H1 (cell line): ENCODE data around the gene DPP4. TPM values are rescaled to one million over a fixed set of nuclear protein-coding genes. Genes with fewer than 3 reads are reported as not detected.

Experiments used
- CTCF ChIA-PET: fragments of 300-600 bp; sonication (Branson Sonifier 250); formaldehyde crosslinking; loops from one replicate; lab custom pipeline; 2021; ENCODE audit not compliant: partially characterized antibody; lab: Charles Lee
- POLR2A ChIA-PET: fragments of 300-600 bp; sonication (Branson Sonifier 250); formaldehyde crosslinking; loops from one replicate; lab custom pipeline; 2021; ENCODE audit warnings: inconsistent platforms; ENCODE audit not compliant: partially characterized antibody; lab: Charles Lee
- DNase-seq, 2 experiments: peaks; one replicate each; pipeline versions ENCODE4 v3.0.0 to v3.0.0-alpha.2; 2010 to 2022; ENCODE audit warnings: low spot score in 2 of 2, low read depth in 1 of 2, mixed read lengths in 1 of 2
- FAIRE-seq: peaks from 2 replicates; lab custom pipeline; 2011; peaks lifted over from hg19 to GRCh38; lab: Jason Lieb, UNC
- H2AFZ ChIP-seq: 2 replicates; pipeline ENCODE4 v1.8.1; 2012; ENCODE audit warnings: low read length, inconsistent platforms
- H2AK5ac ChIP-seq: 2 replicates; pipeline ENCODE4 v1.6.1; 2013; ENCODE audit warnings: low read depth, low read length
- H2BK120ac ChIP-seq: replicated peaks from 2 replicates; pipeline ENCODE3; 2013; ENCODE audit warnings: low read depth, low read length, inconsistent platforms
- H2BK12ac ChIP-seq: 2 replicates; pipeline ENCODE4 v1.6.1; 2013; ENCODE audit warnings: low read depth, low read length
- H2BK15ac ChIP-seq: 2 replicates; pipeline ENCODE4 v1.6.1; 2013; ENCODE audit warnings: low read length
- H2BK20ac ChIP-seq: 2 replicates; pipeline ENCODE4 v1.6.1; 2013; ENCODE audit warnings: low read length
- H2BK5ac ChIP-seq: 2 replicates; pipeline ENCODE4 v1.6.1; 2013; ENCODE audit warnings: low read depth, low read length
- H3K14ac ChIP-seq: 2 replicates; pipeline ENCODE4 v1.6.1; 2013; ENCODE audit warnings: inconsistent platforms; ENCODE audit not compliant: insufficient read length
- H3K18ac ChIP-seq: 2 replicates; pipeline ENCODE4 v1.6.1; 2013; ENCODE audit warnings: low read length; ENCODE audit errors: extremely low read depth
- H3K23ac ChIP-seq: 2 replicates; pipeline ENCODE4 v1.6.1; 2013; ENCODE audit warnings: inconsistent platforms; ENCODE audit not compliant: insufficient read length
- H3K23me2 ChIP-seq: 2 replicates; pipeline ENCODE4 v1.6.1; 2013; ENCODE audit warnings: low read depth, low read length
- H3K27ac ChIP-seq: 2 replicates; pipeline ENCODE4 v1.6.1; 2011; ENCODE audit warnings: low read depth, low read length, inconsistent platforms
- H3K27me3 ChIP-seq, 4 experiments: replicated peaks in 1 of 4; 1 replicate in 1 of 4; 2 replicates in 3 of 4; pipeline versions ENCODE4 v1.6.1 to v1.8.1; 2011 to 2013; ENCODE audit warnings: low read length in 3 of 4, mild to moderate bottlenecking in 3 of 4, inconsistent platforms in 2 of 4, mixed read lengths in 2 of 4, moderate library complexity in 1 of 4; ENCODE audit not compliant: control insufficient read depth in 3 of 4, insufficient read depth in 3 of 4; ENCODE audit errors: extremely low read depth in 1 of 4
- H3K36me3 ChIP-seq, 4 experiments: 2 replicates each; pipeline versions ENCODE4 v1.6.1 to v1.8.1; 2011 to 2013; ENCODE audit warnings: mild to moderate bottlenecking in 4 of 4, low read length in 3 of 4, moderate library complexity in 2 of 4, control low read depth in 1 of 4, inconsistent platforms in 1 of 4; ENCODE audit not compliant: insufficient read depth in 4 of 4, control insufficient read depth in 2 of 4
- H3K4ac ChIP-seq: replicated peaks from 2 replicates; pipeline ENCODE3; 2013; ENCODE audit warnings: low read length, low read depth, mixed read lengths, inconsistent platforms; ENCODE audit not compliant: insufficient read length
- H3K4me1 ChIP-seq, 4 experiments: replicated peaks in 1 of 4; 1 replicate in 1 of 4; 2 replicates in 3 of 4; pipeline versions ENCODE4 v1.6.1 to v1.8.1; 2011 to 2013; ENCODE audit warnings: low read length in 3 of 4, inconsistent platforms in 2 of 4, mixed read lengths in 1 of 4; ENCODE audit not compliant: insufficient read depth in 4 of 4, control insufficient read depth in 3 of 4
- H3K4me2 ChIP-seq, 2 experiments: 2 replicates each; pipeline versions ENCODE4 v1.6.1 to v1.8.1; 2011 to 2013; ENCODE audit warnings: low read depth in 2 of 2, low read length in 2 of 2, control low read depth in 1 of 2, inconsistent platforms in 1 of 2, mild to moderate bottlenecking in 1 of 2; ENCODE audit not compliant: insufficient read depth in 1 of 2
- H3K4me3 ChIP-seq, 4 experiments: fragments of 200-600, 300-600 bp in 1 of 4; sonication (generic), shearing (Covaris generic), sonication (Bioruptor Twin) in 1 of 4; 2 replicates each; pipeline versions ENCODE4 v1.5.1 to v1.8.1; 2011 to 2016; ENCODE audit warnings: low read length in 4 of 4, low read depth in 3 of 4, control low read depth in 2 of 4, inconsistent platforms in 2 of 4, mild to moderate bottlenecking in 2 of 4, mixed read lengths in 1 of 4, moderate library complexity in 1 of 4; ENCODE audit not compliant: insufficient read depth in 2 of 4; ENCODE audit errors: extremely low read depth in 1 of 4
- H3K56ac ChIP-seq: replicated peaks from 2 replicates; pipeline ENCODE3; 2013; ENCODE audit warnings: low read depth, mild to moderate bottlenecking, mixed read lengths, low read length, inconsistent platforms; ENCODE audit not compliant: insufficient read length
- H3K79me1 ChIP-seq: 2 replicates; pipeline ENCODE4 v1.6.1; 2013; ENCODE audit warnings: low read depth, low read length, control low read depth
- H3K79me2 ChIP-seq, 2 experiments: 2 replicates each; pipeline versions ENCODE4 v1.6.1 to v1.8.1; 2012 to 2013; ENCODE audit warnings: low read length in 2 of 2, mild to moderate bottlenecking in 2 of 2, inconsistent platforms in 1 of 2; ENCODE audit not compliant: insufficient read depth in 2 of 2, control insufficient read depth in 1 of 2
- H3K9ac ChIP-seq, 4 experiments: replicated peaks in 1 of 4; 1 replicate in 1 of 4; 2 replicates in 3 of 4; pipeline versions ENCODE4 v1.6.1 to v1.8.1; 2011 to 2013; ENCODE audit warnings: low read depth in 3 of 4, low read length in 3 of 4, control low read depth in 2 of 4, mild to moderate bottlenecking in 2 of 4, moderate library complexity in 2 of 4, inconsistent platforms in 1 of 4; ENCODE audit errors: extremely low read depth in 1 of 4
- H3K9me3 ChIP-seq, 2 experiments: 2 replicates each; pipeline versions ENCODE4 v1.6.1 to v1.8.1; 2012 to 2013; ENCODE audit warnings: mild to moderate bottlenecking in 2 of 2, moderate library complexity in 2 of 2, control low read depth in 1 of 2, inconsistent platforms in 1 of 2, low read depth in 1 of 2, low read length in 1 of 2, mixed read lengths in 1 of 2; ENCODE audit not compliant: insufficient read depth in 2 of 2
- H4K20me1 ChIP-seq, 2 experiments: replicated peaks in 1 of 2; 2 replicates each; pipeline versions ENCODE3 to v1.8.1; 2011 to 2013; ENCODE audit warnings: inconsistent platforms in 2 of 2, low read length in 2 of 2, mild to moderate bottlenecking in 1 of 2; ENCODE audit not compliant: insufficient read depth in 2 of 2, control insufficient read depth in 1 of 2
- H4K5ac ChIP-seq: 2 replicates; pipeline ENCODE4 v1.6.1; 2013; ENCODE audit warnings: low read length, low read depth, mixed read lengths, inconsistent platforms; ENCODE audit not compliant: insufficient read length
- H4K8ac ChIP-seq: 2 replicates; pipeline ENCODE4 v1.8.0; 2013; ENCODE audit warnings: mild to moderate bottlenecking, moderate library complexity, low read length, inconsistent platforms; ENCODE audit not compliant: insufficient read depth; ENCODE audit errors: extremely low read depth
- H4K91ac ChIP-seq: replicated peaks from 2 replicates; pipeline ENCODE3; 2013; ENCODE audit warnings: low read length, mixed read lengths, inconsistent platforms; ENCODE audit not compliant: insufficient read length
- ATF2 ChIP-seq: IDR thresholded peaks from 2 replicates; pipeline ENCODE4 v1.6.1; 2012; ENCODE audit warnings: low read length, inconsistent platforms
- CHD1 ChIP-seq: IDR thresholded peaks from 2 replicates; pipeline ENCODE4 v1.6.1; 2012; ENCODE audit warnings: low read depth, low read length, improper control_type of control experiment
- E2F6 ChIP-seq: IDR thresholded peaks from 2 replicates; pipeline ENCODE4 v1.6.1; 2012; ENCODE audit warnings: inconsistent platforms
- GTF2F1 ChIP-seq: IDR thresholded peaks from 2 replicates; pipeline ENCODE4 v1.6.1; 2012; ENCODE audit warnings: low read depth, low read length, improper control_type of control experiment, borderline replicate concordance
- NRF1 ChIP-seq: IDR thresholded peaks from 2 replicates; pipeline ENCODE4 v1.6.1; 2011; ENCODE audit warnings: mild to moderate bottlenecking, low read depth, low read length, improper control_type of control experiment
- RBBP5 ChIP-seq: IDR thresholded peaks from 2 replicates; pipeline ENCODE4 v1.7.1; 2012; ENCODE audit warnings: low read depth, mild to moderate bottlenecking, inconsistent platforms, low read length, moderate library complexity, borderline replicate concordance
- TAF1 ChIP-seq: IDR thresholded peaks from 2 replicates; pipeline ENCODE4 v1.6.1; 2011; ENCODE audit warnings: mild to moderate bottlenecking, low read depth, low read length
- TCF12 ChIP-seq: IDR thresholded peaks from 2 replicates; pipeline ENCODE4 v1.6.1; 2011; ENCODE audit warnings: low read depth, mild to moderate bottlenecking, low read length
- TEAD4 ChIP-seq: IDR thresholded peaks from 2 replicates; pipeline ENCODE4 v1.6.1; 2012; ENCODE audit warnings: low read depth, low read length, inconsistent platforms, mixed read lengths
- WGBS, 2 experiments: shearing (Covaris generic) in 1 of 2; methylation state at CpG; one replicate each; pipeline versions ENCODE4 v1.1.6 to v1.1.7; 2013 to 2015; ENCODE audit warnings: low lambda C conversion rate in 2 of 2, mixed read lengths in 2 of 2, inconsistent platforms in 1 of 2, low coverage in 1 of 2, missing lambda C conversion rate in 1 of 2; ENCODE audit not compliant: insufficient replicate concordance in 2 of 2, insufficient coverage in 1 of 2, insufficient read length in 1 of 2; ENCODE audit errors: extremely low coverage in 1 of 2, missing lambda C conversion rate in 1 of 2; 5-methylcytosine and 5-hydroxymethylcytosine counted together
- polyA plus RNA-seq, 7 experiments: library from polyadenylated mRNA; depleted of rRNA in 3 of 7; stranded (reverse) in 5 of 7; unstranded in 2 of 7; fragments of >200 nt in 5 of 7; fragments of 200-250 nt in 2 of 7; gene quantifications; 1 replicate in 5 of 7; 2 replicates in 1 of 7; 4 replicates in 1 of 7; pipeline versions ENCODE4 v1.2.1 to v1.2.3, GENCODE V29; 2011 to 2013; ENCODE audit warnings: missing spikeins in 2 of 7, mixed read lengths in 2 of 7
- total RNA-seq: library from RNA; stranded (reverse); fragmentation: NEBNext Ultra II Directional; extraction: Animal tissue kit (Norgen Biotek cat#: 25700); gene quantifications from 2 replicates; pipeline ENCODE4 v1.2.1, GENCODE V29; 2021

DPP4 gene
- total and polyA plus RNA-seq, 2 of the 8 experiments (the other 6 are each of a cell fraction or from before 2014, with no cell fraction given) = 1.3 to 3.1 TPM

GRCh38 chr2:162074928-162075688 is 1.1 kb upstream of the DPP4 start:
- WGBS, 2 experiments = 77% methylated on average over 6 of the region's 6 CpGs; no CpG with 5 or more reads in 1 of the 2 experiments
- H2AFZ ChIP-seq = no peak overlapping the region
- no peak overlapping the region for H3K27ac ChIP-seq
- H2AK5ac ChIP-seq = 0 out of 2 replicates have a peak overlapping the region, but pooled peaks have one; percentile 0
- H2BK20ac ChIP-seq = peak overlapping the region; percentile 84; the same call in 1 of the 2 replicates
- H3K9ac ChIP-seq = no peak overlapping the region
- H3K79me2 ChIP-seq = no peaks in the 10 kb centered on the region
- peaks cover 15 to 17% of the 10 kb centered on the region in 2 experiments for H3K9me3 ChIP-seq
- no peaks in the 10 kb centered on the region for H4K20me1 ChIP-seq
- no peak overlapping the region for H4K8ac ChIP-seq
- no peak overlapping the region for H3K4ac ChIP-seq
- no peak overlapping the region for H3K23ac ChIP-seq
- ChIA-PET CTCF (interaction anchor here (0.6 to 1.4 kb wide), 11 partner anchors 10 to 86 kb away, joined by 3 to 4 read pairs (median 3); no protein-coding TSS in a partner anchor), POLR2A (interaction anchor here (1.2 kb wide), 2 partner anchors 9 to 86 kb away, joined by 4 to 5 read pairs; no protein-coding TSS in a partner anchor)
- FAIRE-seq (no peak), DNase-seq (no peak)
- H2BK15ac ChIP-seq = no peak overlapping the region
- H3K18ac ChIP-seq = no peak overlapping the region
- H3K79me1 ChIP-seq = no peaks in the 10 kb centered on the region
- peak overlapping the region; percentile 96 to 99; a peak in 3 of 4 replicates for H3K4me2 ChIP-seq
- peak overlapping the region in 1 of 4 experiments; percentile 87; a peak in 2 of 8 replicates for H3K4me3 ChIP-seq
- no peak overlapping the region for H3K56ac ChIP-seq
- peaks cover 6% of the 10 kb centered on the region; the same call in 1 of the 2 replicates for H3K23me2 ChIP-seq
- H4K5ac ChIP-seq = no peak overlapping the region
- H3K14ac ChIP-seq = no peak overlapping the region
- H2BK5ac ChIP-seq = no peak overlapping the region
- peak overlapping the region; percentile 51; the same call in 1 of the 2 replicates for H2BK12ac ChIP-seq
- no peak overlapping the region for H4K91ac ChIP-seq
- peaks cover 0 to 15% (median 12%) of the 10 kb centered on the region in 4 experiments; a peak in 5 of 7 replicates for H3K27me3 ChIP-seq
- peaks cover 0 to 2% (median 0%) of the 10 kb centered on the region in 4 experiments; a peak in 1 of 8 replicates for H3K36me3 ChIP-seq
- peaks cover 3 to 16% (median 13%) of the 10 kb centered on the region in 4 experiments for H3K4me1 ChIP-seq
- H2BK120ac ChIP-seq = no peak overlapping the region
- TF ChIP-seq TCF12 (no peak), TEAD4 (no peak), E2F6 (no peak), GTF2F1 (no peak), CHD1 (no peak), ATF2 (no peak), RBBP5 (no peak), TAF1 (no peak), NRF1 (no peak)
